HL-60 (cell line): ENCODE data around the gene ALG12.

ENCODE experiments used
- DNase-seq, 2 experiments: peaks; one replicate each; pipeline ENCODE4 v3.0.0-alpha.2; 2010 to 2020; ENCODE audit warnings: low read depth in 1 of 2, low spot score in 1 of 2
- H3K27ac ChIP-seq: fragments of 250-450 bp; sonication (Bioruptor Pico); replicated peaks from 2 replicates; pipeline ENCODE4 v1.5.1; 2020; ENCODE audit warnings: mild to moderate bottlenecking, moderate library complexity
- H3K27me3 ChIP-seq: fragments of 250-450 bp; sonication (Bioruptor Pico); 2 replicates; pipeline ENCODE4 v1.5.1; 2021; ENCODE audit warnings: mild to moderate bottlenecking, moderate library complexity; ENCODE audit not compliant: insufficient read depth, poor library complexity, severe bottlenecking
- H3K4me3 ChIP-seq: replicated peaks from 2 replicates; pipeline ENCODE4 v1.5.1; 2011; ENCODE audit warnings: mild to moderate bottlenecking, control low read depth, low read length; ENCODE audit not compliant: insufficient read depth
- CTCF ChIP-seq: IDR thresholded peaks from one replicate; pipeline ENCODE4 v1.5.1; 2011; ENCODE audit warnings: low read length, control low read depth, inconsistent platforms; ENCODE audit not compliant: insufficient read depth
- GABPA ChIP-seq: IDR thresholded peaks from 2 replicates; pipeline ENCODE4 v1.6.1; 2012; ENCODE audit warnings: low read depth
- POLR2AphosphoS5 ChIP-seq: IDR thresholded peaks from 2 replicates; pipeline ENCODE4 v1.6.1; 2012; ENCODE audit warnings: low read depth
- SPI1 ChIP-seq: IDR thresholded peaks from 2 replicates; pipeline ENCODE4 v1.6.1; 2012; ENCODE audit warnings: low read depth, mild to moderate bottlenecking, borderline replicate concordance
- TF ChIP-seq, protein P1 (sequence below): IDR thresholded peaks from 2 replicates; pipeline ENCODE4 v1.6.1; 2012; ENCODE audit warnings: low read depth; ENCODE audit not compliant: insufficient replicate concordance

The ALG12 gene

GRCh38 chr22:49866646-49867045, 51.6 kb downstream of the ALG12 start:
- TF ChIP-seq SPI1: no peak
- no peak for TF ChIP-seq GABPA
- TF ChIP-seq, protein P1, sequence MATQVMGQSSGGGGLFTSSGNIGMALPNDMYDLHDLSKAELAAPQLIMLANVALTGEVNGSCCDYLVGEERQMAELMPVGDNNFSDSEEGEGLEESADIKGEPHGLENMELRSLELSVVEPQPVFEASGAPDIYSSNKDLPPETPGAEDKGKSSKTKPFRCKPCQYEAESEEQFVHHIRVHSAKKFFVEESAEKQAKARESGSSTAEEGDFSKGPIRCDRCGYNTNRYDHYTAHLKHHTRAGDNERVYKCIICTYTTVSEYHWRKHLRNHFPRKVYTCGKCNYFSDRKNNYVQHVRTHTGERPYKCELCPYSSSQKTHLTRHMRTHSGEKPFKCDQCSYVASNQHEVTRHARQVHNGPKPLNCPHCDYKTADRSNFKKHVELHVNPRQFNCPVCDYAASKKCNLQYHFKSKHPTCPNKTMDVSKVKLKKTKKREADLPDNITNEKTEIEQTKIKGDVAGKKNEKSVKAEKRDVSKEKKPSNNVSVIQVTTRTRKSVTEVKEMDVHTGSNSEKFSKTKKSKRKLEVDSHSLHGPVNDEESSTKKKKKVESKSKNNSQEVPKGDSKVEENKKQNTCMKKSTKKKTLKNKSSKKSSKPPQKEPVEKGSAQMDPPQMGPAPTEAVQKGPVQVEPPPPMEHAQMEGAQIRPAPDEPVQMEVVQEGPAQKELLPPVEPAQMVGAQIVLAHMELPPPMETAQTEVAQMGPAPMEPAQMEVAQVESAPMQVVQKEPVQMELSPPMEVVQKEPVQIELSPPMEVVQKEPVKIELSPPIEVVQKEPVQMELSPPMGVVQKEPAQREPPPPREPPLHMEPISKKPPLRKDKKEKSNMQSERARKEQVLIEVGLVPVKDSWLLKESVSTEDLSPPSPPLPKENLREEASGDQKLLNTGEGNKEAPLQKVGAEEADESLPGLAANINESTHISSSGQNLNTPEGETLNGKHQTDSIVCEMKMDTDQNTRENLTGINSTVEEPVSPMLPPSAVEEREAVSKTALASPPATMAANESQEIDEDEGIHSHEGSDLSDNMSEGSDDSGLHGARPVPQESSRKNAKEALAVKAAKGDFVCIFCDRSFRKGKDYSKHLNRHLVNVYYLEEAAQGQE: no peak
- TF ChIP-seq POLR2AphosphoS5: no peak
- Histone ChIP-seq H3K27ac (peak overlapping the region; percentile 72), H3K27me3 (no peaks in the 10 kb centered on the region), H3K4me3 (no peak overlapping the region)
- peak in 1 of 2 experiments; percentile 35 for DNase-seq

DNA sequence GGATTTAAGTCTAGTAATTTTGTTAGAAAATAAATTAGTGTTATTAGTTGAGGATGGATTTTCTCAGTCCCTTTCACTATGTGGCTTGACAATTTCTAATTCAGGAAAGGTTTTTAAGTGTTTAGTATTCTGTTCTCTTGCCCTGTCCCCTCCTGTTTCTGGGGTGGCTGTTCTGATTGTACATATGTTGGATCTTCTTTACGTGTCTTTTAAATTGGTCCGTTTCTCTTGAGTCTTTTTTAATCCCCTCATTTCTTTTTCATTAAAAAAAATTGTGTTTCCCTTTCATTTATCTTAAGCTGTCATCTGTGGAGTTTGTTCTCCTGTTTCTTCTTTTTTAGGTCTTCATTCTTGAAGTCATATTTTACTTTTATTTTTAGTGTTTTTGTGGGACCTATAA, 52.1 kb downstream of the ALG12 start:
- no peak for DNase-seq
- TF ChIP-seq CTCF (no peak), POLR2AphosphoS5 (no peak), SPI1 (no peak), GABPA (no peak)
- TF ChIP-seq, protein P1: no peak
- Histone ChIP-seq H3K27ac (peak overlapping the region; percentile 72), H3K27me3 (no peaks in the 10 kb centered on the region), H3K4me3 (no peak overlapping the region)

DNA sequence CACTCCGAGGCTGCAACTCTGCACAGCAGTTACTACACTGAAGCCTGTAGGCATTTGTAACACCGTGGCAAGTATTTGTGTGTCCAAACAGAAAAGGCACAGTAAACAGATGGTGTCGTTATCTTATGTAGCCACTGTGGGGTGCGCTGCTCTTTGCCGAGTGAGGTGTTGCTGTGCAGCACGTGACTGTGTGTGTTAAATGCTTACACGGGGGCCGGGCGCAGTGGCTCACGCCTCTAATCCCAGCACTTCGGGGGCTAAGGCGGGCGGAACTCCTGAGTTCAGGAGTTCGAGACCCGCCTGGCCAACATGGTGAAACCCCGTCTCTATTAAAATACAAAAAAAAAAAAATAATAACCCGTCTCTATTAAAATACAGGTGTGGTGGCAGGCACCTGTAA, 53.1 kb downstream of the ALG12 start:
- Histone ChIP-seq H3K27ac (peak overlapping the region; percentile 72), H3K27me3 (no peaks in the 10 kb centered on the region), H3K4me3 (no peak overlapping the region)
- no peak for TF ChIP-seq GABPA
- no peak for TF ChIP-seq POLR2AphosphoS5
- TF ChIP-seq, protein P1: no peak
- no peak for TF ChIP-seq CTCF
- no peak for TF ChIP-seq SPI1
- DNase-seq: no peak
